Thyroid gland (tissue), 4 donors: ENCODE results near the gene STXBP4.

ENCODE experiments used
- CTCF ChIP-seq, 6 experiments: fragments of 200-600 bp in 3 of 6; fragments of 450-650 bp in 3 of 6; sonication (generic) in 3 of 6; IDR thresholded peaks; one replicate each; pipeline ENCODE4 v1.5.1; 2016 to 2019; ENCODE audit warnings: antibody characterized with exemption in 6 of 6, mild to moderate bottlenecking in 2 of 6, inconsistent platforms in 1 of 6, moderate library complexity in 1 of 6
- POLR2A ChIP-seq, 2 donors: fragments of 450-650 bp; IDR thresholded peaks; one replicate each; pipeline ENCODE4 v1.6.1; 2017; ENCODE audit warnings: antibody characterized with exemption in 2 of 2, mild to moderate bottlenecking in 2 of 2, moderate library complexity in 1 of 2

GRCh38 chr17:54968988-54969332 is 395 bp downstream of the STXBP4 start:
- TF ChIP-seq CTCF (IDR thresholded peaks at IDR 0.05) (no peak), POLR2A (IDR thresholded peaks at IDR 0.05) (no peak)
